Activated CD8-positive, alpha-beta memory T cell treated with anti-CD3 and anti-CD28 coated beads, Interleukin-2, amount 50 U/mL, for 24 hours (primary cell): ENCODE data around the gene PDK4.

ENCODE experiments used
- DNase-seq: peaks from one replicate; pipeline ENCODE4 v3.0.0-alpha.2; 2020; ENCODE audit errors: extremely low read depth

Gene PDK4

DNA sequence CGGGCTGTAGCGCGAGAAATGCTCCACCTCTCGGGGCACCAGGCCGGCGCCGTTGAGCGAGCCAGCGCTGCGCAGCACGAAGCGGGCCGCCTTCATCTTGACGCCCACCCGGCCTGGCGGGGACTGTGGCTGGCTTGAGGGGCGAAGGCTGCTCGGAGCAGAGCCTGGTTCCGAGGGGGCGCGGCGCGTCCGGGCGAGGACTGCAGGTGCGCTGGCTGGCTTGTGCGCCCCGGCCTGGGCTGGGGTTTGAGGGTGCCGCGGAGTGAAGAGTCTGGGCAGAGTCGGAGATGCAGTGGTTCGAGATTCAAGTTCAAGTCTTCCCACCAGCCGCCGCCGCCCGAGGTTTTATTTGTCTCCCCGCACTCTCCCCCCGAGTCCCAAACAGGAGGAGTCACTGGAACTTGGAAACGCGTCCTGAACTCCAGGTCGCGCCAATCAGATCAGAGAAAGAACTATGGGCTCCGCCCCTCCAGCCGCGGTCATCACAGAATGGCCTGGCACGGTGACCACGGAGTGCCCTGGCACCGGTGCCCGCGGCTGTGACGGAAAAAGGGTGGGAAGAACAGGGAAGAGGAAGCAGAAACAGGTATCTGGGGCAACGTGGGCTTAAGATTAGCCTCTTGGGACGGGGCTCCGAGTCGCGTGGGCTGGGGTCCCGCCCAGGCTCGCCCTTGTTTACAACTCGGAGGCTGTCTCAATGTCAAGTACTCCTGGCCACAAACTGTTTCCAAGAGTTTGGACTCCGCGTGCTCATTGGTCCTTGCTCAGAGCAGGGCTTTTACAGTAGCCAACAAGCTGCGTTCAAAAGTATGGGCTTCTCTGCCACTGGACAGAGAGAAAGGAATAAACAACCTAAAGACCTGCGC, at the start of gene PDK4:
PDK4 (minus strand) TSS at position 319 of the 866 bp plus-strand sequence; CDS start at position 96, 223 bp downstream.
- no peak for DNase-seq

DNA sequence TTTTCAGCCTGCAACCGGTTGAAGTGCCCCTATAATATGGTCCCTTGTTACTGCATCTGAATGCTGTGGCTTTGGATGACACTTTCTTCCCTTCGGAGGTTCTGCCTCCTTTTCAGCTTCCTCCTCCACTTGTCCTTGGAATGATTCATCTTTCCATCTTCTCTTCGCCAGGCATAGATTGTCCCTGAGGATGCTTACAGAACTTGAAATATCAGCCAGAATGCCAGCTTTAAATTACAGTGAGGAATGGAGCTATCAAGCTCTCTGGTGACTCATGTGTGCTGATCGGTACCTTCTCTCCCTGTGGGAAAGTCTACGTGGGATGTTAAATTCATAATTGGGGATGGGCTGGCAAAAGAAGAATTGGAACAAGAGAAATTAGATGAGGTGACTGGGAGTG, 45.9 kb upstream of the PDK4 start:
- no peak for DNase-seq

DNA sequence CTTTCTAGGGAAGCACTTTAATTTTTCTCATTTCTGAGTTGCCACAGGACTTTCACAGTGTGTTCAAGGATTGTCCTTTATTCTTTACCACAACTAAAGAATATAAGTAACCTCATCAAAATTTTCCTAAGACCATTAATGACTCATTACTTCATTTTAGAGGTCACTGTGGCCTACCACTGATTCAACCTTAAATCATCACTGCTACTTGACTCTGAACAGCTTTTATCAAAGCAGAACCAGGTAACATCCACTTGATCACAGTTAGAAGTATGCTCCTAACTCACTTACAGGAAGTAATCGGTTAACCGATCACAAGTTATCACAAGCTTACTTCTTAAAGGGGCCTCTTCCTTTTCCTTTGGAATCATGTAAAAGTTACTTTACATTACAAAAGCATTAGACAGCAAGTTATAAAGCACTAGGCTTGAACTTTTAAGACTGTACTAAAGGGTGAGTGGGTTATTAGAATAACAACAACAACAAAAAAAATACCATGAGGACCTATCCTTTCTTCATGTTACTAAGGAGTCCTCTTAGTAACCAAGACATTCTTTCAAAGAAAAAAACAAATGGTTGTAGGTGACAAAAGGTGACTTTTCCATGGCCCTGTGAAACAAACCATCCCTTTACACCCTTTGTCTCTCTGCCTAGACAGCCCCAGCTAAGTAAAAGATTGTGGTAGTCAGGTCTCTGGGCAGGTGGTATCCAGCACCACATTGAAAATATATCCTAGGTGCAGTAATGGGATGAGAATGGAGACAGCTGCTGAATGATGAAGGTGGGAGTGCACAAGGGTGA, 40.0 kb upstream of the PDK4 start:
- DNase-seq, result no peak

DNA sequence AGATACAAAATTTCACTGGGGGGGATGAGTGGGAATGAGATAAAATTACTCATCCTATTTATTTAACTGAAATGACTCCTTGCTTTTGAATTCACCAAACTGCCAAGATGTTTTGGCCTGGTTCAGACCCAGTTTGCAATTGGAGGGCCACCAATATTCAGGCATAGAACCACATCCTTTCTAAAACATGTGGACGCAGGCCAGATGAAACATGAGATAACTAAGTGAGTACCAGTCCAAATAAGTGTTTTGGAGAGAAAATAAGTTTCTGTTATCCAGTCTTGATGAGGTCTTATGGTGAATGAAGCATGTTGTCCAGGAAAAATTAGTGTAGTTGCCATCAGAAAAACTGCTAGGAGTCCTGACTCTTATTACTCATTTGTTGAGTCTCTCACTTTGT, 36.3 kb upstream of the PDK4 start:
- DNase-seq, result no peak

GRCh38 chr7:95631527-95631926, 35.2 kb upstream of the PDK4 start:
- DNase-seq, result no peak

- DNase-seq, result no peak
These were observed 34.6 kb upstream of the PDK4 start for GRCh38 chr7:95630702-95631458.

GRCh38 chr7:95628831-95629439, 32.6 kb upstream of the PDK4 start:
- no peak for DNase-seq

GRCh38 chr7:95623788-95624187, 27.5 kb upstream of the PDK4 start:
- no peak for DNase-seq

GRCh38 chr7:95622859-95623258, 26.5 kb upstream of the PDK4 start:
- no peak for DNase-seq

GRCh38 chr7:95622001-95622549, 25.8 kb upstream of the PDK4 start:
- no peak for DNase-seq

DNA sequence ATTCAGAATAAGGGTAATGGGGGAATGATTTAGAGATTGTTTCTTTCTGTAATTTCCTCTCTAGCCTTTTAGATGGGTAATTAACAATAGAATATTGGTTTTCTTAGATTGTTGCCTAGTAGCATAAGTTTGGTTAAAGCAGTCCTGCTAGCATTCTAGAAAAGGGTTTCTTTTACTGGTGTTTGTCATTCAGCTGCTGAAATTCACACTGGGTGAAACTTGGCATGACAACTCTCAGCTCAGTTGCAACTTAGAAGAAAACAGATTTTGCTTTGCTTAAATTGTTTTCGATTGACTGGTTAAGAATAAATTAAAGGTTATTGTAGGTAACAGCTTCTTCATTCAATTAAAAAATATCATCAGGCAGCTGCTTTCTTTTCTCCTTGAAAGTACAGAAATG, 25.1 kb upstream of the PDK4 start:
- DNase-seq, result no peak

DNA sequence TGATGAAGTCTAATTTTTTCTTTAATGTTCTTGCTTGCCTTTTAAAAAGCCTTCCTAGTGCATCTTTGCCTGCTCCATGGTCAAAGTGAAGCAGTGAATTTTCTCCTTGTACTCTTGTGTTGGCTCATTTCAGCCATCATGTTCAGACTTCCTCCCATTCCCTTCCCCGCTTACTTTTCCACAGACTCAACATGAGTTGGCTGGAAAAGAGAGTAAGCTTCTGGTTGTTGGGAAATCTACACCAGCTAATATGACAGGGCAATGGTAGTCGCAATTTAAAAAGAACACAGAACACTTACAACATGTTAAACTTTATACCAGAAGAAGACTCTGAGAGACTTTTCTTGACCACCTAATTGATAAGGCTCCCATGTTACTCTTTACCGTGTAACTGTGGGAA, 24.3 kb upstream of the PDK4 start:
- no peak for DNase-seq

DNA sequence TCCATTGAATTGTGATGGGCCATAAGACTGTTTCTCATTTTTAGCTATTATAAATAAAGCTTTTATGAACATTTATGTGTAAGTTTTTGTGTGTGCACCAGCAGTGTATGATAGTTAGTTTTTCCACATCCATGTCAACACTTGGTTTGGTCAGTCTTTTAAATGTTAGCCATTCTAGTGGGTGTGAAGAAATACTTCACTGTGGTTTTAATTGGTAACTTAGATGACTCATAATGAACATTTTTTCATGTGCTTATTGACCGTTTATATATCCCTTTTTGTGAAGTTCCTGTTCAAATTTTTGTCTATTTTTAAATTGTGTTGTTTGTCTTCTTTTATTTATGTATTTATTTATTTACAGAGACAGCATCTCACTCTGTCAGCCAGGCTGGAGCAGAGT, 23.6 kb upstream of the PDK4 start:
- DNase-seq, result no peak

DNA sequence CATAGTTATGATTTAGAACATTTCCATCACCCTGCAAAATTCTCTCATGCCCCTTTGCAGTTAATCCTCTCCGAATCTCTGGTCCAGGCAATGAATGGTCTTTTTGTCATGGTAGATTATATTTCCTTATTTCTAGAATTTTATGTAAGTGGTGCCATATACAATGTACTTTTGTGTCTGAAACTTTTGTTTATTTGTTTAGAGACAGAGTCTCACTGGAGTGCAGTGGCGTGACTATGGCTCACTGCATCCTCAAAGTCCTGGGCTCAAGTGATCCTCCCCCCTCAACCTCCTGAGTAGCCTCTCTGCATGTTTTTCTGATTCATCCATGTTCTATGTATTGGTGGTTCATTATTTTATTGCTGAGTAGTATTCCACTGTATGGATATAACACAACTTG, 23.2 kb upstream of the PDK4 start:
- DNase-seq, result no peak

DNA sequence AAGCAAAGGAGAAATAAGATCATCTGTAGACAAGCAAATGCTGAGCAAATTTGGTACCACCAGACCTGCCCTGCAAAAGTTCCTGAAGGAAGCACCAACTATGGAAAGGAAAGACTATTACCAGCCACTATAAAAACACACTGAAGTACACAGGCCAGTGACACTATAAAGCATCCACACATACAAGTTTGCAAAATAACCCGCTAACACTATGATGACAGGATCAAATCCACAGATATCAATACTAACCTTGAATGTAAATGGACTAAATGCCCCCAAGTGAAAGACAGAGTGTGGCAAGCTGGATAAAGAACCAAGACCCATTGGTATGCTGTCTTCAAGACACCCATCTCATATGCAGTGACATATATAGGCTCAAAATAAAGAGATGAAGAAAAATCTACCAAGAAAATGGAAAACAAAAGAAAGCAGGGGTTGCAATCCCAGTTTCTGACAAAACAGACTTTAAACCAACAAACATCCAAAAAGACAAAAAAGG, 18.2 kb upstream of the PDK4 start:
- DNase-seq, result no peak

DNA sequence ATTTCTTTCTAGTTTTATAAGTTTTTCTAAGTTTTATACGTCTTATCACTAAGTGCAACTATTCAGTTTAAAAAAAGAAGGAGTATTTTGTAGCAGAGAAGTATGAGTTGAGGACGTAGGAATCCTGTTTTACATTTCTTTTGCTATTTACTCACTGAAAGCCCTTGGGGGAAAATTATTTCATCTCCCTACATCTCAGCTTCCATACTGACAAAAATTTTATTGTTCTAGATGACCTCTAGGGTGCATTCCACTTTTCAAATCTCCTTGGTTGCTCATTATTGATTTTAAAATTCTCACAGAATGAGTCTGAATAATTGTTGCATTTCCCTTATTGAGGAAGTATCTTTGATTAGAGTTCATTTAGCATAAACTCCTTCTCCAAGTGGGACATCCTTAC, 14.9 kb upstream of the PDK4 start:
- no peak for DNase-seq

DNA sequence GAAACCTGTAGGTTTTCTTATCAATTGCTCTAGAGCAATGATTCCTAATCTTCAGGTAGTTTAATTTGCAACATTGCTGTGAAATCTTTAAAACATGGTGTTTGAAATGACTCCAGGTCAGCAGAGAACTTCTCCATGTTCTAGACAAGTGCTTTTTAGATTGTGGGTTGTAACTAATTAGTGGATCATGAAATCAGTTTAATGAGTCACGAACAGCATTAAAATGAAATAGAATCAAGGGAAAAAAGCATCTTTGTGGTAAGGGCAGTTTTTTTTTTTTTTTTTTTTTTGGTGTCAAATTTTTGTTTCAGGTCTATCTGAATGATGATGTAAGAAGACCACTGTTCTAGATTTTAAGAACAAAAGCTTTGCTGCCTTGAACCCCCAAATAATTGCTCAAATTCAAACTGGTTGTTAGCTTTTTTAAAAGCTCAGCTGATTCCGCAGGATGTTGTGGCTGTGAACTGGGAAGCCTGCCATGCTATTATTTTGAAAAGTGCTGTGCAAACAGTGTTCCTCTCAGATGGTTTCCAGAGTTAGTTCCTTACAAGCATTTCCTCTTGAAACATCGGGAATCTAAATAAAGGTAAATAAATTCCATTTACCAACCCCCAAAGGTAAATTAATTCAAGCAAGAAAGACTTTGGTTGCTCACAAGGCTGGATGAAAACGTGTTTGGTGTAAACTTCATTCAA, 13.1 kb upstream of the PDK4 start:
- no peak for DNase-seq

DNA sequence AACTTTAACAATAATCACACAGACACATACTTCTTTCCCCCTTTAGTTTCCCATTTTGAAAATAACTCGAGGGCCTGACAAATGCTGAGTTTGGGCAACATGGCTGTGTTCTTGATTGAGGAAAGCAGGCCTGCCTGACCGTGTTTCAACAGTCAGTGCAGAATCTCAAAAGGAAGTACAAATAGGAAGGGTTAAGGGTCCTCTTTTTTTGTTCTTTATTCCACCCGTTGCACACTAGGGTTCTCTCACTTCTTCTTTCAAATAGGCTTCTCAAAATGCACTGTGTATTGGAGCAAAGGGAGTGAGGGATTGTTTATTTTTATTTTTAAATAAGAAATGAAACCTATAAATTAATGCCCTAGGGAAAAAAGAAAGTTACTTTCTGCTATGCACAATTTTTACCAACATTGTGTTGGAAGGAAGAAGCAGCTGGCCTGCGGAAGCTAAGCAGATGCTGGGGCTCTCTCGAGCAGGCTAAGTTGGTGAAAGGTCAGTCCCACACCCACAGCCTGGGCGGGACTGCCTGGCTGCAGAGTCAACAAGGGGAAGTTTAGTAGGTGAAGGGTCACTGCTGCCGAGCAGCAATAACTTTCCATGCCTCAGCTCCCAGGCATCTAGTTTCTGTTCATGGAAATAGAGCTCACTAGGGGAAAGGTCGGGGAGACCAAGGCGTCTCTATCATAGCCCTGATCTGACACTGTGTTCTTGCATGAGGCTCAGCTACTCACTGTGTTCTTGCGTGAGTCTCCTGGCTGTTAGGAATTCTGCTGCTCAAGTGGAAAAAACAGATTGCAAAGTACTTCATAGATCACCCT, 12.2 kb upstream of the PDK4 start:
- no peak for DNase-seq

GRCh38 chr7:95607561-95607960, 11.2 kb upstream of the PDK4 start:
- DNase-seq, result no peak

GRCh38 chr7:95605275-95605674, 9.0 kb upstream of the PDK4 start:
- no peak for DNase-seq
